Iris pigment epithelial cell (primary cell): ENCODE data around the gene ITPKB.

Source experiments
- DNase-seq: peaks from one replicate; pipeline ENCODE4 v3.0.0-alpha.2; 2011; ENCODE audit warnings: low read depth

The ITPKB gene

DNA sequence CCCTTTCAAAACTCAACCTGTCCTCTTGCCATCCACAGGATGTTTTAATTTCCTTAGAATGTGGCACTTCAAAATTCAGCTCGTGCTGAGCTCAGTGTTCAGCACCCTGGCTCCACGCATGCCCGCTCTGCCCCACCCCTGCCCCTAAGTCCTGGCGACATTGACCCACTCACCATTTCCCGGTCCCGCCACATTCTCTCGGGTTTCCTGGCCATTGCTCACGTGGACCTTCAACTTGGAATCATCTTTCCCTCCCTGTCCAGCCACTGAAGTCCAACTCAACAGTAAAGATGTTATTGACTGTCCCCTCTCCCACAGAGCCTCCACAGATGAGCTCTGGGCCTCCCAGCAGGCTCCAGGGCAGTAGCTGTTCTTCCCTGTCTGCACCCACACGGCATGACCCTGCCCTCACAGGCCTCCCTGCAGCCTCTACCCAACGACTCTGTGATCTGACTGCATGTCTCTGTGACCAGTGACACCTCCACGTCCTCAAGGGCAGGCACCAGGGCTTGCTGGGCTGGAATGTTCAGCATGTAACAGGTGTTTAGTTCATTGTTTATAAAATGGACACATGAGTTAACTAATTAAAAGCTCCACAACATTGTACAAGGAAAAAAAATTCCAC lies 53.8 kb downstream of the ITPKB start:
- DNase-seq = no peak

DNA sequence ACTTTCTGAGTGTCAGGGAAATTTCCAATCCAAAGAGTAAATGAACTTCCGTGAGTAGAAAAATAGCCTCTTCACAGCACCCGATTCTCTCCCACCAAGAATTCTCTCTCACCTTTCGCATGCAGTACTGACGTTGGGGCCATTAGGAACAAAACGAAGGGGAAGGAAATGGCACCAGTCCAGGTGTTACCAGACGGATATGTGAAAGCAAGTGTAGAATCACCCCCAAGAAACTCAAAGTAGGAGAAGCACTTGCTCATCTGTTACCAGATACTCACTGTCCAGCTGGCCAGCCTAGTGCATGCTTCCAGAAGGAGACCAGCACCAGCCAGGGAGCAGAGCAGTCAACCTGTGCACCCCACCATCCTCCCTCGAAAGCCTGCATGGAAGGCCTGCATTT lies 55.1 kb downstream of the ITPKB start:
- DNase-seq = no peak

DNA sequence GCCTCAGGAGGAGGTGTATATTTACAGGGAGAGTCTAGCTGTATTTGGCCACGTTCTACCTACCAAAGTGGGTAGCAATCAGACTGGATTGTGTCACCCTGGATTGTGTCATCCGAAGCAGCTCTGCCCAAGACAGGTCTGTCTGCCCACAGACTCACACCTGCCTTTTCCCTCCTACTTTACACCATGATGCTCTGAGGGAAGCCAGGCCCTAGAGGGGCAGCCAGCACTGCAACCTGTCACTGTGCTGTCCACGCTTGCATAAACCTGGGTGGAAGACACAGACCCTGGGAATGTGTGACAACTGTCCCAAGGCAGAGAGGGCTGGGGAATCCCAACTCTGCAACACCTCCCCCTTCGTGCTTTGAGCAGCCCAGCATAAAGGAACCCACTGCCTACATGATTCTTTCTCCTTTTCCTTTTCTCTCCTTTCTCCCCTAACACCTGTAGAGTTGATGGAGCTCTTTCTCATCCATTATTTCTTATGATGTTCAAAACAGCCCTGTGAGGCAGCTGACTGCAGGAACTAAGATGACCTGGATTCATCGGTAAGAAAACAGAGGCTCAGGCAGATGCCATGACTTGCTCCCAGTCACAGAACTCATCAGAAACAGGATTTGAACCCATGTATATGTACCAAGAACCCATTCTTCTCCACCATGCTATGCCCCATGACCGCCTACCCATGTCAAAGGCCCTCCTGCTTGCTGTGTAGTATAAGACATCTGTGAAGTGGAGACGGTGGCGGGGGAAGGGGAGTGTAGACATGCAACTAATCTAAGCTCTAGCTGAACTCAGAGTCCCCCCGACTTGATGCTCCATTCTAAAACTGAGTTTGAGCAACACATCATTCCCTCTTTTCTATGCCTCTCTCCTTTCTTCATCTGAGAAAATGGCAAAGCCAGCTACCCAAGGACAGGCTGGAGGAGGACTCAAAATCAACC lies 55.9 kb downstream of the ITPKB start:
- DNase-seq = no peak

DNA sequence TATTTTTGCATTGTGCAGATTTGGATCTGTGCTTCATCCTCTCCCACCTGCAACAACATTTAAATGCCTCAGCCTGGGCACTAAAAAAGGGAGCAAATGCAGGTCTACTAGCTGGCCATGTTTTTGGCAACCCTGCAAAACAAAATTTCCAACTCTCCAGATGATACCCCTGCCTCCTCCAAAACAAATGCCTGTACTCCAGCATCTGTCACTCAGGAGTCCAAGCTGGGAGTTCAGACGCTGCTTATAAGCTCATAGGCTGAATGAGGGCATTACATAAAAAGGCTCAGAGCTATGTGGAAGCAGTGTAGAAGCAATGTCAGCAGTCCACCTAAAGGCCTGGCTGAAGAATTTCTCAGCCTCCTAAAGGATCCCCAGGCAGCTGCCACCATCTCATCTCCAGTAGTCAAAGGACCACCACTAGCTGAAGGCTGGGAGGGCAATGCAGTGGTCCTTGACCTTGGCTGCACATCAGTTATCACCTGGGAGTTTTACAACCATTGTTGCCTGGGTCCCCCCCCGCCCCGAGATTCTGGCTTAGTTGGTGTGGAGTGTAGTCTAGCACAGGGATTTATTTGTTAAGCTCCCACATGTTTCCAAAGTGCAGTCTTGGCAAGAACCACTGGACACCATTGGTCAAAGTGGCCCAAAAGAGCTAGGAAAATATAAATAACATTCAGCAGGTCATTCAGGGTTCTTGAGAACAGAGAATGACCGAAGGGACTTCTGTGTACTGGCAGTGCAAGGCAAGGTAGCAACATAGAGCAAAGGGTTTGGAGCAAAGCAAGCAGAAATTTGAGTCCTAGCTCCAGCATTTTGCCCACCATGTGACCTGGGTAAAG lies 57.2 kb downstream of the ITPKB start:
- DNase-seq = no peak

DNA sequence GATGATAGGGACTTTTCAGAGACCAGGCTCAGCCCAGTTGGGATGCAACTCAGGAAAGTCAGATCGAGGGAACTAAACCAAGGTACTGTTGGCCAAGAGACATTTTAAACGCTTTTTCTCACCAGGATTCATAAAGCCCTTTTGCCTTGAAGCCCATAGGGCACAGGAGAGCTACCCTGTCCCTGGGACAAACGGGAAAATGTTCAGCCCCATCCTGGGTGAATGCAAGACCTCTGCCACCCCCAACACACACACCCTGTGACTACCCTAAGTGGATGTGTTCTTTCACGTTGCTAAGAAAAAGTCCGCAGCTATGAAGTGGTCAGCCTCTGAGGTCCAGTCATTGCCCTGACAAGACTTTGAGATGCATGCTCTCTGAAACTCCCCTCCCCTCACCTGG lies 58.4 kb downstream of the ITPKB start:
- DNase-seq = no peak

DNA sequence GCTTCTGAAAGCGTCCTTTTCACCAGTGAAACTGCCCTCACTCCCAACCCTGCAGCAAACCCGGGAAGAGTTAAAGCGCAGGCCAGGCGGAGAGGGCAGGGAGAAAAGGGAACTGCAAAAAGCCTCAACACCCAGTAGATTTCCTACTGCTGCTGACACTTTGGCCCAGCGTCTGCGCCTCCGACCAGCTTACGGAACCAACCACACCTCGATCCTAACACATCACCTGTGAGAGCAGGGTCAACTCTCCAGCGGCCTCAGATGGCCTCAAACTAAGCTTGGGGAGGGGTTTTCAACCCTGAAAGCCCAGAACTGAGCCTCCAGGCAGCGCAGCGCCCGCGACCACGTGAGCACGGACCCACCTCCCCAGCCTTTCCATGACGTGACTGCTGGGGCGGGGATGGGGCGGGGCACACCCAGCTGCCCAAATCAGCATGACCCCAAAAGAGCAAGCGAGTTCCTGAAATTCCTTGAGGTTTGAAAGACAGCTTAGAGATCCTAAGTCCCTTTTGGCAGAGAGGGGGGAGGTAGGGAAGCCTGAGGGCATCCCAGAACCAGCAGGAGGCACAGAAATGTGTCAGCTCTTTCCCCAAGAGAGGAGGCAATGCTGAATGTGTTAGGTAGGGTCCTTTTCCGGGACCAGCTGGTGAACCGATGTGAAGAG lies 59.1 kb downstream of the ITPKB start:
- peak; percentile 65 for DNase-seq

DNA sequence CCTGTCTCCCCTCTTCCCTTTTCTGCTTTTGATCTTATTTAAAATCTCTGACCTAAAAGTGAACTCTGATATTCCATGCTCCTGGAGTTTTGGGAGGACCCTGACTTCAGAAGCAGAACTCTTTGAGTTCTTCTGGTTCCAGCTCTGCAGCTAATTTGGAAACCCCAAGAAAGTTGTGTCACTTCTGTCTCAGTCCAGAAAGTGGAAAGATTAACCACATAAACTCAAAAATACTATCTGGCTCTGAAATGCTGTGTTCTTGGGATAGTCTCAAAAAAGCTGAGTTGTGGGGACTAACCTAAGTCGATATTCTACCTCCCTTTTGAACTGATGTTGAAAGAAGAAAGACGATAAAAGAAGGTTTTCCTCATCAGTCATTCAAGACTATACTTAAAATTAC lies 59.8 kb downstream of the ITPKB start:
- DNase-seq = no peak

DNA sequence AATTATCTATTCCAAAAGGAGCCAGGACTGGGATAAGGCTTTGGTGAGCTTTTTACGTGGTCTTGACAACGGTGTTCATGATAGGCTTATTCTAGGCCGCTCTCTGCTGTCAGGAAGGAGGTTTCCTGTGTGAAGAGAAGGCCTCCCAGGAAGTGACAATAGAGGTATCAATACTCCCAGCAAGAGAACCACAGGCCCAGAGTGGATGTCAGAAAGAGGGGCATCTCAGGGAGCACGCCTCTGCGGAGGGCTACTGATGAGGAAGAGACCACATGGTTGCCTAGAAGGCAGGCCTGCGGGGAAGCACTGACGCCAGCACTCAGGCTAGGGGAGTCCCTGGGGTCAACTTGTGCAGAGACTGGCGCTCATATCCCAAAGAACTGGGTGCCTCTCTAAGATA lies 60.4 kb downstream of the ITPKB start:
- no peak for DNase-seq

DNA sequence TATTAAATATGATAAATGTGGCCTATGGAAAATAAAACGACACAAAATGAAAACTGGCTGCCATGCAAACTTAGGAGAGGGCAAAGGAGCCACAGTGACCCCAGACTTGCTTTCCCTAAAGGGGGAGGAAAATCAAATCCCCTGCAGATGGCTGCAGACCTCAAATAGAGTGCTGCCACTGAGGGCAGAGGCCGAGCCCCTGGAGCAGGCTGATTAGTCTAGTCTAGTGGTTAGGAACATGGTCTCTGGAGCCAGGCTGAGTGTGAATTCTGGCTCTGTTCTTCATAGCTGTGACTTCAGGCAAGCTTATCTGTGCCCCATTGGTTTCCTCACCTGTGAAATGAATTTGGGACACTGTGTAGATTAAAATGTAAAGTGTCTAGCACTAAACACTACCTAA lies 60.8 kb downstream of the ITPKB start:
- DNase-seq = no peak

DNA sequence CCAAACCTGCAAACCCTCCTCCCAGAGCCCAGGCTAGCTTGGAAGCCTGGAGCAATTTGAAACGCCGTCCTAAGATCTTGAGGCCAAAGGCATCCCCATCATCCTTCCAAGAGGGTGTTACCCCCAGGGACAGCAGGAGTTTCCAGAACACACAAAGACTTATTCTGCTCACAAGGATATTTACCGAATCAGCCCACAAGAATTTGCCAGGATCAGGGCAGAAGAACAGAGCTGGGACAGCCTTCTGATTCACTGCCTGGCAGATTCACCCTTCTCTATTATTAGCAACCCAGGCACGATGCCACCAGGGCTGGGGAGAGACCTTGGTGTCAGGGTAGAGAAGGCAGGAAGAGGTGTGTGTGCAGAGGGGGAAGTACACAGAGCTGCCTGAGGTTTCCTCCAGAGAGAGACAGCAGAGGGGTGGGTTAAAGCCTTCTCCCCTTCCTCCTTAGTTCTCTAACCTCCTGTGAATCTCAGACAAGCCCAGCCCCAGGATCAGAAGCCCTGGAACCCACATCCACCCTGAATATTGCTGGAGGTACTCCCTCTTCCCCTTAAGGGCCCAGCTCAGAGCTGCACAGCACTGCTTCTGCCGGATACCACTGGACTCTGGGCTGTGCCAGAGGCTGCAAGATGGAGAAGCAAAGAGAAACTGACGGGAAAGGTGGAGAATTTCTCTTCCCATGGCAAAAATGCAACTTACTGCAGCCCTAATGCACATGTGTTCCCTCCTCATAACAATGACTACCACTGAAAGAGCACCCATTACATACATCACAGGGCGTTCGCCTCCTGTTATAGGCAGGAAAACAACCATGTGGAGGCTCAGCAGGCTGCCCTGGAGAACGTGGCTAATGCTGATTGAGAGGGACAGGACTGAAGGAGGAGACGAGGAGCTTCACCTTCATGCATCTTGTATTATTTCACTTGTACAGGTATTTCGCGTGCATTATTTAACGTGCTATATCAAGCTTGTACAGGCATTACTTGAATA lies 61.8 kb downstream of the ITPKB start:
- DNase-seq = peak; percentile 67

DNA sequence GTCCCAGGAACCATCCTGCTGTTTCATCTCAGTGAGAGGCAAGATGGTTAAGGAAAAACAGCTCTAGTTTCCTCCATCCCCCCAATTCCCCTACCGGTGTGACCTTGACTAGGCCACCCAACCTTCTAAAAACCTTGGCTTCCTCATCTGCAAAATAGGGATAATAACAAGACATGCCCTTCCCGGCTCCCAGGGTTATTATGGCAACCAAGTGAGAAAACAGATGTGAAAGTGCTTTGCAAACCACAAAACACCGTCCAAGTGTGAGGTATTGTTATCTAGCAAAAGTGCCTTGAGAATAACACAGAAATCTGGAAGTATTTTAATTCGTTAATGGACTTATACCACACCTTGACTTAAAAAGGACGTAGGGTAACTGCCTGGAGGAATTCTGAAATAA lies 62.7 kb downstream of the ITPKB start:
- DNase-seq = no peak

DNA sequence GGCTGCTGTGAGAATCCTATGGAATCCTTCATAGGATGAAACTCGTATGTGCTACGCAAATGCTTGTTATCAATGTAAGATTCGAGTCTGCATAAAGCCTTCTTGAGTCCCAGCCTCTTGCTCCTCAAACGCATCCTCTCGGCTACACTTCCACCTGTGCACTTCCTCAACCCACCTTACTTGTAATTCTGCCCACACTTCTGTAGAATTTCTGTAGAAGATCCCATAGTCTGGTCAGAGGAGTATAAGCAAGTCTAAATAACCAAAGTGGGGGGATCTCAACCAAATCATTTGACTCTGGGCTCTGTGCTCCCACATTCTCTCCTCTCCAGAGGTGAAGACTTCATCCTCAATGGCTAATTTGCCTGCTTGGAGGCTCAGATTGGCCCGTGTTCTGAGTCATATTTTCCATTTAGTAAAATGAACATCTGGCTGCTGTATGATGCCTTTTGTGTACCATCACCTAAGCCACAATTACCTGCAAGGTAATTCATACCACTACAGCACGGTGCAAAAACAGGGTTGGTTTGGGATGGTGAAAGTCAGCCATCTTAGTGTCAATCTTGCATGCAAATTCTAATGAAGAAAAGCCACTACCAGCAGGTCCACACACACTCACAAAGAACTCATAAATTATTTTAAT lies 63.2 kb downstream of the ITPKB start:
- DNase-seq = no peak

DNA sequence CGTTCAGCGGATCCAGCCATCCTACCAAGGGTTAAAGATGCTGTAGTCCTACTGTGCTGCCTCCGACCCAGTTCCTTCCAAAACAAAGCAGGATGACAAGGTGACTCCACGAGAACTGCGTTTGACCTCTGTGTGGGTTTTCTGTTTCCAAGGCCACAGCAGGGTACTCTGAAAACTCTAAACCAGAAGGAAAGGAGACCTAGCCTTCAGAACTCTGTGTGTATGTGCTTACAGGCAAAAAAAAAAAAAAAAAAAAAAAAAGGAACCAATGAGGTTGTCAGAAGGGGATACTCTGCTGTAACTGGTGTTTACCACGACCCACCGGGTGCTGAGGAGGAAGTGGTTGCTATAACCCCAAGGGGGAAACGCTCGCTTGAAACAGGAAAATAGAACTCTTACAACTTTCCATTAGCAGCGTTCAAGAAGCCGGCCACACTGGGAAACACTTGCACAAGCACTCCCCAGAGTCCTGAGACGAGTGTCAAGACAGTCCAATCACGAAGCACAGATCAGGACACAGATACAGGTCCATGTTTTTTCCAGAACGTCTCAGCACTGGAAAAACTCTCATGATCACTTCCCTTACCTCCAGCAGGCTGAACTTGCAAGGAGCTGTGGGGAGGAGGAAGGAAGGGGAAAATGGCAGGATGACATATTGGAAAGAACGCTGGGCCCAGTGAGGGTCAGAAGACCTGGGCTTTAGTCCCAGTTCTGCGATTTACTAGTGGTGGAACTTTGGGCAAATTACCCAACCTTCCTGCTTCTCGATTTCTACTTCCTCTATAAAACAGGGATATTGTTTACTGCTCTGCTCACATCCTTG lies 64.0 kb downstream of the ITPKB start:
- no peak for DNase-seq

DNA sequence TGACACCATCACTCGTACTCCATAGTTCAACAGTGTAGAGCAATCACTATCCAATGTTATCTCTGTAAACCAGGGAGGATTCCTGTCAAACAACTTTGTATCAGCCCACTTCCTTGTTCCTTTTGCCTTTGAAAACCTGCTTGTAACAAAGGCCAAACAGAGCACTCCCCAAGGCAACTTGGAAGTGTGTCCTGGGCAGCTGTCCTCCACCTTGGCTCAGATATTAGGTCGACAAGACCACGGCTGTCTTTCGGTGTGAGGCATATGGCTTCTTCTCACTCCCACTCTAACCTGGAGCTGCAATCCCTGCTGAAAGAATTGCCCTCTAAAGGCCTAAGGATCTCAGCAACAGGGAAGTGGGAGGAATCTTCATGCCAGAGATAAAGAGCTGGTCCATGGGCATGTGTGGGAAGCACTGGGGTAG lies 66.7 kb downstream of the ITPKB start:
- no peak for DNase-seq

DNA sequence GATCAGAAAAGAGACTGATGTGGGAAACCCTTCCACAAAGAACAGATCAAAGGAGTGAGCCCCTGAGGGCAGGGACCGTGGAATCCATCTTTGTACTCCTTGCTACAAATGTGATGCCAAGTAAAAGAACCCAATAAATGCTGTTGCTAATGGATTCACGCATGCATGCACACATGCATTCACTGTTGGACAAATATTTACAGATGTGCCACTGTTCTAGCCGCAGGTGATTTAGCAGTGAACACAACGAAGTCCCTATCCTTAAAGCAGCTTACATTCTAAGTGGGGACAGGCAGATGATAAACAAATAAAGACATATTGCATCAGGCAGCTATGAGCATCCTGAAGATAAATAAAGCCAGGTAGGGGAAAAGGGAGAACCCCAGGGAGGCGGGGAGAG lies 67.8 kb downstream of the ITPKB start:
- DNase-seq = no peak

DNA sequence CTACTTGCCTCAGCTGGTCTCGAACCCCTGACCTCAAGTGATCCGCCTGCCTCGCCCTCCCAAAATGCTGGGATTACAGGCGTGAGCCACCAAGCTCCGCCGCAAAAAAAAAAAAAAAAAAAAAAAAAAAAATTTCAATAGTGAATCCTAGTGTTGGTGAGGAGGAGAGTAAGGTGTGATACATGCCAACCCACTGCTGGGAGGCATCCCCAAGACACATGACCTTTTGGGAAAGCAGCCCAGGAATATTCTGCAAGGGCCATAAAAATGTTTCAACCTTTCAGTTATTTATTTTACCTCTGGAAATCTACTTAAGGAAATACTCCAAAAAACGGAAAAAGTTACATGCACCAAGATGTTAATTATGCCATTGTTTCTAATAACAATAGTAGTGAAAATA lies 69.0 kb downstream of the ITPKB start:
- DNase-seq = no peak

DNA sequence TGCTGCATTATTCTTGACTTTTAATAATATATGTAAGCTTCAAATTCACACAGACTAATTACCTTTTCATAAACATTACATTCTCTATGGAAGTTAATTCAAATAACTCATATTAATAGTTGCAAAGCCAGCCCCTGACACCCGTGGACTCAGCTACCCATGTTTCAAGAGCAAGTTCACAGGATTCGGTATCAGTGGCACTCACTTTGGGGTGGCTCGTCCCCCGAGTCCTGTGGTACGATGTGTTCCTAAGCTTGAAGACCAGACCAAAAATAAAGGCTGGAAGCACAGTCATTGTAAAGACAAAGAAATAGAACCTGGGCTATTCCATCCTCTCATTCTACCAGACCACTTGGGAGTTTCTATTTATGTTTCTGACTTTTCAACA lies 70.9 kb downstream of the ITPKB start:
- no peak for DNase-seq

DNA sequence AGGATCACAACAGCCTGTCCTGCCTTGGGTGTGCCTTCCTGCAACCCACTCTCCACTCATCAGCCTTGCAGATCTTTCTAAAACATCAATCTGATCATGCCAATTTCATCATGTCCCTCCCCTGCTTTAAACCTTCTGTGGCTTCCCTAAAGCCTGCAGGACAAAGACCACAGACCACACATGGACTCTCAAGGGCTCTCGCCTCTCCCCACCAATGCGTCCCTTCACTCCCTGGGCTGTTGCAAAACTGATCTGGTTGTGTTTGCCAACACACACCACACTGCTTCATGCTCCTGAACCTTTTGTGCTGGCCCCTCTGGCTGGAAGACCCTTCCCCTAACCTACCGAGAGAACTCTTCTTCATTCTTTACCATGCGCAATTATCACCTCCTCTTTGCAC lies 72.4 kb downstream of the ITPKB start:
- no peak for DNase-seq

DNA sequence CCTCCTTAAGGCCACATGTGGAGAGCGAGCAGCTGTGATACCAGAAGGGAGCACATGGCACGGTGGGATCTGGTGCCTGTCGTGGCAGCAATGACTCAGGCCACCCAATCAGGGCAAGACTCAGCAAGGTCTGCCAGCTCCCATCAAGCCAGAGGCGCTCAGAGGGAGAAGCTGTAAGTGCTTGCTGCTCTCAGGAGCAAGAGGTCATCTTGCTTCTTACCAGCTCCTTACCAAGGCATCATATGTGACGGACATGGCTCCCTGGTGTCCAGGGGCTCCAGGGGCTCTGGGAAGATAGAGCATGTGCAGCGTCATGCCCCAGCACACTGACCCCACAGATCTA lies 72.9 kb downstream of the ITPKB start:
- no peak for DNase-seq
